Measurements from ENCODE around the gene BICRAL.

Gene BICRAL

DNA sequence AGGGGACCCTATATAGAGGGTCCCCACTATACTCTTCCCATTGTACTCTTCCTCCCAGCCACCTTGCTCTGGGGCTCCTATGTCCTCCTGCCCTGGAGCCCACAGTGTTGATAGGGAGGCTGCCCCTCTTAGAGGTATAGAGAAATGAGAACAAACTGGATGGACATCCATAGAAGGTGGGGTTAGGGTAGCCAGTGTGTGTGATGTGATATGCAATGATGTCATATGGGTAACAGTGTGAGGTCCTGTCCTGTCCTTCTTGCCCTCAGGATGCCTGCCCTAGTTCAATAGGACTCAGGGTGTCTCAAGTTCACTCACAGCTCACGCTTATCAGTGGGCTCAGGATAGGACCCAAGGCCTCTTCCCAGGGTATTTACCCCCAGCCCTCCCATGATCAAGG lies 134.4 kb downstream of the BICRAL start:
- H3K4me3 ChIP-seq (ENCODE audit: low read length): peak overlapping the region; percentile 38
- DNase-seq (ENCODE audit: low read depth, low spot score): no peak
